GM12878 (cell line): ENCODE data around the gene CYB5A.

ENCODE experiments used
- EZH2 ChIP-seq: IDR thresholded peaks from 2 replicates; pipeline ENCODE4 v1.6.1; 2012; ENCODE audit warnings: low read depth, mild to moderate bottlenecking, control low read depth, inconsistent platforms, low read length, borderline replicate concordance; ENCODE audit not compliant: control insufficient read depth
- HDAC2 ChIP-seq: fragments of 200-600 bp; sonication (generic); IDR thresholded peaks from 2 replicates; pipeline ENCODE4 v1.6.1; 2017
- TAF1 ChIP-seq: IDR thresholded peaks from 2 replicates; pipeline ENCODE4 v1.6.1; 2011; ENCODE audit warnings: mild to moderate bottlenecking, low read depth, low read length, borderline replicate concordance
- YY1 ChIP-seq: IDR thresholded peaks from 2 replicates; pipeline ENCODE4 v1.6.1; 2011; ENCODE audit warnings: low read depth, mild to moderate bottlenecking, low read length

- no peak for TF ChIP-seq TAF1
- no peak for TF ChIP-seq EZH2
- no peak for TF ChIP-seq YY1
- TF ChIP-seq HDAC2, result no peak
Observed at GRCh38 chr18:74333091-74333490, 41.3 kb upstream of the CYB5A start.
